Astrocyte of the cerebellum (primary cell): ENCODE data around the gene AQP12A.
"Not testable (repeated sequence)": the region's sequence is repeated elsewhere in the genome, so short reads cannot be mapped to it uniquely, and the experiment has no call there.

Experiments
- DNase-seq: peaks from one replicate; pipeline ENCODE4 v3.0.0-alpha.2; 2011; ENCODE audit warnings: low read depth
- H3K4me3 ChIP-seq: 2 replicates; pipeline ENCODE4 v1.5.1; 2011; ENCODE audit warnings: mild to moderate bottlenecking, low read depth, low read length, moderate library complexity
- CTCF ChIP-seq: IDR thresholded peaks from 2 replicates; pipeline ENCODE4 v1.5.1; 2012; ENCODE audit warnings: low read length, low read depth, moderate library complexity, mild to moderate bottlenecking; ENCODE audit errors: missing control alignments
- in situ Hi-C: cut with HindIII; loops from 2 replicates; pipeline ENCODE4 v1.10.0; 2017; ENCODE audit warnings: low sequenced_read_pairs

The AQP12A gene

DNA sequence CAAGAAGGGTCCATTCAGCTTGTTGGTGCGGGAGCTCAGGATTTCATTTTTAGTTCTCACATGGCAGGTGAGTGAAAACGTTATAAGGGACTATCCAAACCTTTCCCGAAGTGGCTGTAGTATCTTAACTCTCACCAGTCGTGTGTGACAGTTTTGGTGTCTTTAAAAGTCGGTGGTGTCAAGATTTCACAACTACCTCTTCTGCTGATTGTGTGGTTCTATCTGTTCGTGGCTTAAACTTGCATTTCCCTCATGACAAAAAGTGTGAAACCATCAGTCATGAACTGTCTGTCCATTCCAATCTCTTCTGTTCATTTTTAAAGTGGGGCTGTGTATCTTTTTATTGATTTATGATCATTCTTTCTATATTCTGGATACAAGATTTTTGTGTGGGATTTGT, 5.2 kb upstream of the AQP12A start:
- in situ Hi-C loops: no loop called here
- H3K4me3 ChIP-seq: no peak overlapping the region
- no peak for TF ChIP-seq CTCF
- no peak for DNase-seq

DNA sequence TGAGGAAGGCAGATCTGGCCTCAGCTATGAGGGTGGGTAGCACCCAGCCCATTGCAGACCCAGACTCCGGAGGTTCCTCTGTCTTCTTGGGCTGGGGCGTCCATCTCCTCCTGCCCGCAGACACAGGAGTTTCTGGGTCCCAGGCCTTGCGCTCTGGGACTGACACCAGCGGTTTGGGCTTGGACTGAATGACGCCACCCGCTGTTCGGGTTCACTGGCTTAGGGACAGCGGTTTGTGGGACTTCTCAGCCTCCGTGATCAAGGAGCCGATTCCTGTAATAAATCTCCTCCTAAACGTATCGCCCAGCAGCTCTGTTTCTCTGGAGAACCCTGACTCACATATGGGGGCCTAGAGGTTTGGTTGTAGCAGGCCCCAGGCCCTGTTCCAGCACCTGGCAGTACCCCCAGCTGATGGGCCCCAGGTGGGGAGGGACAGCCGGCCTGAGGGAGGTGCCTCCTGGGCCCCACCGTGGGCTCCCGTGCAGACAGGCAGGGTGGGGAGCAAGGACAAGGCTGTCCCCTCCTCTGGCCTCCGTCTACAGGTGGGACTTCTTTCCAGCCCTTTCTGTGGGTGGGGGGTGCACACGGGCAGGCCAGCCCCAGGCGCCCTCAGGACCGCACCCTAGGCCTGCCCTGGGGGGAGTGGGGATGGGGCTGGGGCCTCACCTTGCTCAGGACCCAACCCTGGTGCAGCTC, 4.5 kb upstream of the AQP12A start:
- H3K4me3 ChIP-seq: no peak overlapping the region
- TF ChIP-seq CTCF: no peak
- in situ Hi-C loops: no loop called here
- no peak for DNase-seq

DNA sequence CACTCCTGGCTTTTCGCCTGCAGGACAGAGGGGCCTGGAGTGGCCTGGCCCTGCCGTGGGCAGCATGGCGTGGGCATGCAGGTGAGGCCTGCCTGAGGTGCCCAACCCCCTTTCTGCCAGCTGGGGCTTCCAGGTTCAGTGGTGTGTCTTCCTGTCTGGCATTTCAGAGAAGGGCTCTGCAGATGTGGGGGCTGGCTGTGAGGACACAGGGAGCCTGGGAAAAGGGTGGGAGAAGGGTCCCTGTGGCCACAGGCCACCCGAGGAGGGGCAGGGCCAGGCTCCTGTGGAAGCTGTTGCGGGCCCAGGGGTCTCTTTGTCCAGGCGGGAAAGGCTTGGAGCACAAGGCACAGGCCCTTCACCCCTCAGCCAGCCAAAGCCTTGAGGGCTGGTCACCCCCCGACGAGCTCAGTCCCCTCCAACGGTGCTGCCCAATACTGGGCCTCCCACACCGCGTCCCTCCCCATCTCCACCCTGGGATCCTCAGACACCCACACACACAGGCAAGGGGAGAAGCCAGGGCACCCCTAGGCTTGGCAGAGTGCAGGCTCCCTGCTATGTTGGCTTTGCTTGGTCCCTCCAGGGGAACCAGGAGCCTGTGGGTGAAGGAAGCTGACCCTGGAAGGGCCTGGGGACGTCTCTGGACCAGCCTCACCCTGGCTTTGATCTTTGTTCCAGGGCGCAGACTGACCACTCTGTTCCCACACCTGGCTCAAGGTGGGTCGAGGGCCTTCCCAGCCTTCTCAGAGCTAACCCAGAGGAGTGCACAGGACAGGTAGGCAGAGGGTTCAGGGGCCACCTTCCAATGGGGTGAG, 3.7 kb upstream of the AQP12A start:
- no peak for DNase-seq
- in situ Hi-C loops: no loop called here
- no peak overlapping the region for H3K4me3 ChIP-seq
- no peak for TF ChIP-seq CTCF

GRCh38 chr2:240688553-240688919, 3.1 kb upstream of the AQP12A start:
- no peak overlapping the region for H3K4me3 ChIP-seq
- DNase-seq: no peak
- in situ Hi-C loops: no loop called here
- no peak for TF ChIP-seq CTCF

- DNase-seq: no peak
- TF ChIP-seq CTCF: no peak
- in situ Hi-C loops: no loop called here
- H3K4me3 ChIP-seq: no peak overlapping the region
These were observed 1.7 kb upstream of the AQP12A start for GRCh38 chr2:240689975-240690374.

- H3K4me3 ChIP-seq, in situ Hi-C loops, DNase-seq: not testable (repeated sequence)
These were observed 1.1 kb upstream of the AQP12A start for GRCh38 chr2:240690421-240691074.

- DNase-seq, in situ Hi-C loops: not testable (repeated sequence)
These were observed 615 bp upstream of the AQP12A start for GRCh38 chr2:240691075-240691427.

GRCh38 chr2:240692583-240693561, 1.2 kb downstream of the AQP12A start:
- in situ Hi-C loops, H3K4me3 ChIP-seq, DNase-seq: not testable (repeated sequence)

More at GRCh38 chr2:240691075-240691427, 615 bp upstream of the AQP12A start:
- not testable (repeated sequence) for H3K4me3 ChIP-seq

DNA sequence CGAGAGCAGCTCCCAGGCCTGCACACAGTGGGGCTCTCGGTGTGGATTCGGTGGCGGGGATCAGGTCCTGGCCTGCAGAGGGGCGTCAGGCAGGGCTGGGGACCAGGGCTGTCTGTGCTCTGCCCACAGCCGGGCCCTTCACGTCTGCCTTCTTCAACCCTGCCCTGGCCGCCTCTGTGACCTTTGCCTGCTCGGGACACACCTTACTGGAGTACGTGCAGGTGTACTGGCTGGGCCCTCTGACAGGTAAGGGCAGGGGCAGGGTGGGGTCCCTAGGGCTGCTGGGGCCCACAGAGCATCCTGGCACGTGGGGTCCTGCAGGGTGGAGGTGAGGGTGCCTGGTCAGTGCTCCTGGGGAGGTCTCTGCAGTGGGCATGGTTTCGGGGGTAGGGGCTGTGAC, 2.6 kb downstream of the AQP12A start:
- DNase-seq, in situ Hi-C loops, H3K4me3 ChIP-seq: not testable (repeated sequence)

DNA sequence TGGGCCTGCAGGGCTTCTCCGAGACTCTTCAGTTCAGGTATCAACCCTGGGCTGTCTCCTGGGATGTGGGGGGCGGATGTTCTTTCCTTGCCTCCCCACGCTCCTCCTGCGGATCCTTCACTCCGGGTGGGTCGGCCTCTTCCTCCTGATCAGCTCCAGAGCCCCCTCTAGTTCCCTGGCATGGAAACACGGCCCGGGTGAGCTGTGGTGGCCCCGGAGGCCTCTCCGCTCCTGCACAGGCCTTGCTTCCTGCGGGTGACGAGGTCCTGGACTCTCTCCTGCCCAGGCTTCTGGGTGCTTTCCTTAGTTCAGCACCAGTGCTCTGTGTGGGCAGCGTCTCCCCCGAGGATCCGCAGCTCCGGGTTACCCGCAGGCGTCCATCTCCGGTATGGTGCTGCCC, 3.9 kb downstream of the AQP12A start:
- DNase-seq, in situ Hi-C loops, H3K4me3 ChIP-seq: not testable (repeated sequence)
